Measurements from ENCODE around the gene LINGO3.

Gene LINGO3

DNA sequence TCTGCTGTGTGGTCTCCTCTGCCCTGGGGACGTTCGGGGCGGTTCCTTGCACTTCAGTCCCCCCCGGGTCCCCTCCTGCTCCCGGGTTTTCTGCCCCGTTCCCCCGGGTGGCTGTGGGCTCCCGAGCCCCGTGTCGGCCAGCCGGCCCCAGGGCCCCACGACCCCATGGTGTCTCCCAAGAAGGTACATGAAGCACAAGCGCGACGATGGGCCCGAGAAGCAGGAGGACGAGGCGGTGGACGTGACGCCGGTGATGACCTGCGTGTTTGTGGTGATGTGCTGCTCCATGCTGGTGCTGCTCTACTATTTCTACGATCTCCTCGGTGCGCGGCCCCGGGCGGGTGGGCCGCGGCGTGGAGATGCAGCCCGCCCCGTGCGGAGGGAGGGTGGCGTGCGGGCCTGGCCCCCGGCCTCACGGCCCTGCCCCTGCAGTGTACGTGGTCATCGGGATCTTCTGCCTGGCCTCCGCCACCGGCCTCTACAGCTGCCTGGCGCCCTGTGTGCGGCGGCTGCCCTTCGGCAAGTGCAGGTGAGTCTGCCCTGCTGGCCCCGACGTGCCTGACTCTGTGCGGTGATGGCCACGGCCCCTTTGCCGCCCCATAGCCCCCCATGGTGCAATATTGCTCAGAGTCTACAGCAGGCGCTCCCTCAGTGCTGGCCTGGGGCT is 31.8 kb upstream of the LINGO3 start:
- no peak for DNase-seq

DNA sequence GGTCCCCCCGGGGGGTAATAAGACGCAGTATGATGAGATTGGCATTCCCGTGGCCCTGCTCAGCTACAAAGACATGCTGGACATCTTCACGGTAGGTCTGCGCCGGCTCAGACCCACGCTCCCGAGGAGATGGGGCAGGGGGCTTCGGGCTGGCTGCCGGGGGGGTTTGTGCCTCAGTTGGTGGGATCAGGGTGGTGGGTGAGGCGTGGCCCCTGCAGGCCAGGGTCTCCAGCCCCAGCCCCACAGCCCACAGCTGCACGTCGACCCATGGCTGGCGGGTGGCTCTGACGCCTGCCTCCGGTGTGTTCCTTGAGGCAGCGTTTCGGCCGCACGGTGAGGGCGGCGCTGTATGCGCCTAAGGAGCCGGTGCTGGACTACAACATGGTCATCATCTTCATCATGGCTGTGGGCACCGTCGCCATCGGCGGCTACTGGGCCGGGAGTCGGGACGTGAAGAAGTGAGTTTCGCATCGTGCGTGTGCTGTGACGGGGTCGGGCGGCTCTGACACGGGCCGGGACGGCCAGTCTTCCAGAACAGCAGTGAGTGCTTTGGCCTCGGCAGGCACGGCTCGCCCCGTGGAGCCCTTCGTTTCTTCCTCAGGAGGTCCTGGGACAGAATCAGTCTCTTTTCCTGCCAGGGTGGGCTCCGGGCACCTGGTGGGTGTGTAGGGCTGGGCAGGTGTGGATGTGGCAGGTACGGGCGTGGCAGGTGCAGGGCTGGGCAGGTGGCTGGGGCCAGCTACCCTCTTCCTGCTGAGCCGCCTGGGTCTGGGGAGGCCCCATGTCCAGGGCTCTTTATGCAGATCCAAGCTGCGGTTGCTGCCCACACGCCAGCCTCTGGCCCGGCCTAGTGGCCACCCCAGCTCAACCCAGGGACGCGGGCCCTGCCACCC is 31.0 kb upstream of the LINGO3 start:
- DNase-seq: no peak

DNA sequence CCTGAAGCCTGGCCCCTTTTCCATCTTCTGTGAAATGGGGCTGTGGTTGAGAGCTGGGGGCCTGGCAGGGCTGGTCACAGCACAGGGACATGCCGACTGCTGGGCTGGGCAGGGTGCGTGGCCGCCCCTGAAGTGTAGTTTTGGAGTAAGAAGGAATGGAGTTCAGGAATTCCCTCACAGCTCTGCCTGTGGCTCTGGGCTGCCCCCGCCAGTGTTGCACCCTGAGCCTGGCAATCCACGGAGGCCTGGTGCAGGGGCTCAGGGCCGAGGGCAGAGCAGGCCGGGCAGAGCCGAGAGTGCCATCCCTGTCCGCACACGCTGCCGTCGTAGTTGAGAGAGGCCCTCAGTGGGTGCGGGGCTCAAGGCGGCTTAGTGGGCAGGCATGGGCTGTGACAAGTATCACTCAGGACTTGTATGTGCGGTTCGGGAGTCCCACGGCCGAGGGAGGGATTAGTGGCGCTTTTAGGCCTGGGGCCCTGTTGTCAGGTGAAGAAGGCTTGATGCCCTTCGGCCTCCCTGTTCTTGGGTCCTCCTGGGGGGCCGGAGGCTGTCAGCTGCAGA is 30.2 kb upstream of the LINGO3 start:
- no peak for DNase-seq

DNA sequence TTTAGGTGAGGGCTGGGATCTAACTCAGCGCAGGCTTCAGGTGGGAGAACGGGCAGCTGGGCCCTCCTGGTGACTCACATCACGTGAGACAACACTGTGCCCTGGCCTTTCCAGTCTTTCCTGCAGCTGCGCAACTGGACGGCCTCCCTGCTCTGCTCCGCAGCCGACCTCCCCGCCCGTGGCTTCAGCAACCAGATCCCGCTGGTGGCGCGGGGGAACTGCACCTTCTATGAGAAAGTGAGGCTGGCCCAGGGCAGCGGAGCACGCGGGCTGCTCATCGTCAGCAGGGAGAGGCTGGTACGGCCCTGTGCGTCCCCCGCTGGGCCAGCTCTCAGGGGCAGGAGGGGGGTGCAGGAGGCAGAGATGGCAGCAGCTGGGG is 29.4 kb upstream of the LINGO3 start:
- DNase-seq: no peak

DNA sequence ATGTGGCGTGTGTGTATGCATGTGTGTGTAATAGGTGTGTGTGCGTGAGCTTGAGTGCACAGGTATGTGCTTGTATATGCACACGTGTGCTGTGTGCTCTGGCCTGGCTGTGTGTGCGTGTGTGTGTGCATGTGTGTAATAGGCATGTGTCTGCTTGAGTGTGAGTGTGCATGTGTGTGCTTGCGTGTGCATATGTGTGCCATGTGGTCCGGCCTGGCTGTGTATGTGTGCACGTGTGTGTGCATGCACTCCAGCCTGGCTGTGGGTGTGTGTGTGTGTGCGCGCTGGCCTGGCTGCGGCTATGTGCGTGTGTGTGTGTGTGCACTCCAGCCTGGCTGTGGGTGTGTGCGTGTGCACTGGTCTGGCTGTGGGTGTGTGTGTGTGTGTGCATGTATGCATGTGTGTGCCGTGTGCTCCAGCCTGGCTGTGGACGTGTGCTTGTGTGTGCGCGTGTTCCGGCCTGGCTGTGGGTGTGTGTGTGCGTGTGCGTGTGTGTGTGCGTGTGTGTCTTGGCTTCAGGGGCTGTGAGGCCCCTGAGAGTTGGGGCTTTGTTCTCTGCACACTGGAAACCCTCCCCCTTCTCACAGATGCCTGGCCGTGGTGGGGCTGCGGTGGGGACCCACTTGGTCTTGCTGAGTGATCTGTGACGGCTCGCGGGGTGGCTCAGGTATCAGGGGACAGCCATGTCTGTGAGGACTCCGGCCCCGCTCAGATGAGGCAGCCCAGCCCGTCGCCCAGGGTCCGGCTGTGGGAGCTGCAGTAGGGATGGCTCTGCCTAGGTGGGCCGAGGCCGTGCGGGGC is 28.8 kb upstream of the LINGO3 start:
- no peak for DNase-seq

DNA sequence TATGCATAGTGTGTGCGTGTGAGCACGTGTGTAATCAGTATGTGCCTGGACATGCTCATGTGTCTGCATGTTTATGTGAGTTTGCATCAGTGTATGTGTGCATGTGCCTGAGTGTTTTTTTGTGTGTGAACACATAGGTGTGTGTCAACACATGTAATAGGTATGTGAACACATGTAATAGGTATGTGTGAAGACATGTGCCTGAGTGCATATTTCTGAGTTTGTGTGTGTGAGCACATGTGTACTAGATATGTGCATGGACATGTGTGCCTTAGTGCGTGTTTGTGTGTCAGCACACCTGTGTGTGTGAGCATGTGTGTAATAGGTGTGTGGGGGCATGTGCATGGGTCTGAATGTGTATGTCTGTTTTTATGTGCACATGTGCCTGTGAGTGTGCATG is 27.9 kb upstream of the LINGO3 start:
- DNase-seq: no peak

DNA sequence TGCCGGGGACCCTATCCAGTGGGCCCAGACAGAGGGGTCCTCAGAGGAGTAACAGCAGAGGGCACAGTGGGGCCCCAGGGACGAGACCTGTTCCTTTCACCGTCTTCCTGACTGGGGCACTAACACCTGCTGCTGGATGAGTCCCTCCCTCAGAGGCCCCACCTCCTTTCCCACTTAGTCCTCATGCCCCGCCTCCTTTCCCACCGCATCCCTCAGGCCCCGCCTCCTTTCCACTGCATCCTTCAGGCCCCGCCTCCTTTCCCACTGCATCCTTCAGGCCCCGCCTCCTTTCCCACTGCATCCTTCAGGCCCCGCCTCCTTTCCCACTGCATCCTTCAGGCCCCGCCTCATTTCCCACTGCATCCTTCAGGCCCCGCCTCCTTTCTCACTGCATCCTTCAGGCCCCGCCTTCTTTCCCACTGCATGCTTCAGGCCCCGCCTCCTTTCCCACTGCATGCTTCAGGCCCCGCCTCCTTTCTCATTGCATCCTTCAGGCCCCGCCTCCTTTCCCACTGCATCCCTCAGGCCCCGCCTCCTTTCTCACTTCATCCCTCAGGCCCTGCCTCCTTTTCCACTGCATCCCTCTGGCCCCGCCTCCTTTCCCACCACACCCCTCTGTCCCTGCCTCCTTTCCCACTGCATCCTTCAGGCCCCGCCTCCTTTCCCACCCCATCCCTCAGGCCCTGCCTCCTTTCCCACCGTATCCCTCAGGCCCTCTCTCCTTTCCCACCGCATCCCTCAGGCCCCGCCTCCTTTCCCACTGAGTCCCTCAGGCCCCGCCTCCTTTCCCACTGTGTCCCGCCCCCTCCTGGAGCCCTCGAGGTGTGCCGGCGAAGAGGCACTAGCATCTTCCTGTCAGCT is 27.3 kb upstream of the LINGO3 start:
- no peak for DNase-seq

DNA sequence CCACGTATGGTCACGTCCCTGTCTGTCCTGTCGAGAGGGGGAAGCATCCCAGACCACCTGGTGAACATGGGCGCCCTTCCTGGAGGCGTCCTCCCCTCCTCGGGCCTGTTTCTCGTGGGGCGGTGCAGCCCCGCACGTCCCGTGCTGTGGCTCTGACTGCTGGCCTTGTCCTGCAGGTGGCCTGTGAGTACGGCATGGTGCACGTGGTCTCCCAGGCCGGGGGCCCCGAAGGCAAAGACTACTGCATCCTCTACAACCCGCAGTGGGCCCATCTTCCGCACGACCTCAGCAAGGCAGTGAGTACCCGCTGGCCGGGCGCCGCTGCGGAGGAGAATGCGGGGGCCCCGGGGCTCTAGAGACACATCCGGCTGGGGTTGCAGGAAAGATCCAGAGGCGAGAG is 26.5 kb upstream of the LINGO3 start:
- no peak for DNase-seq

DNA sequence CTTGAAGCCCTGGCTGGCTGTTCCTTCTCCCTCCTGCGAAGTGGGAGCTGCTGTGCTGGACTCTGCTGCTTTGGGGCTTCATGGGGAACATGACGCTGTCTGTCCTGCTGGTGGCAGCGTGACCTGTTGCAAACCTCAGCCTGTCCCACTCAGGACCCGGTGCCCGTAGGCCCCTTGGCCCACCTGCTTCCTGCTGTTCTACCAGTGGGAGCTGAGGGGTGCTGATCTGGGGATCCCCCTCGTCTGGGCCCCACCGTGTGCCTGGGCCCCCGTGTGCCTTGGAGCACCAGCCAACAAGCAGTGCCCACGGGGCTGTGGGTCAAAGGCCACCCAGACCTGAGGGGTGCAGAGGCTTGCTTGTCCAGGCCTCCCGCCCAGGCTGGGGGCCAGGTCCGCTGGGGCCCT is 25.9 kb upstream of the LINGO3 start:
- DNase-seq: no peak

DNA sequence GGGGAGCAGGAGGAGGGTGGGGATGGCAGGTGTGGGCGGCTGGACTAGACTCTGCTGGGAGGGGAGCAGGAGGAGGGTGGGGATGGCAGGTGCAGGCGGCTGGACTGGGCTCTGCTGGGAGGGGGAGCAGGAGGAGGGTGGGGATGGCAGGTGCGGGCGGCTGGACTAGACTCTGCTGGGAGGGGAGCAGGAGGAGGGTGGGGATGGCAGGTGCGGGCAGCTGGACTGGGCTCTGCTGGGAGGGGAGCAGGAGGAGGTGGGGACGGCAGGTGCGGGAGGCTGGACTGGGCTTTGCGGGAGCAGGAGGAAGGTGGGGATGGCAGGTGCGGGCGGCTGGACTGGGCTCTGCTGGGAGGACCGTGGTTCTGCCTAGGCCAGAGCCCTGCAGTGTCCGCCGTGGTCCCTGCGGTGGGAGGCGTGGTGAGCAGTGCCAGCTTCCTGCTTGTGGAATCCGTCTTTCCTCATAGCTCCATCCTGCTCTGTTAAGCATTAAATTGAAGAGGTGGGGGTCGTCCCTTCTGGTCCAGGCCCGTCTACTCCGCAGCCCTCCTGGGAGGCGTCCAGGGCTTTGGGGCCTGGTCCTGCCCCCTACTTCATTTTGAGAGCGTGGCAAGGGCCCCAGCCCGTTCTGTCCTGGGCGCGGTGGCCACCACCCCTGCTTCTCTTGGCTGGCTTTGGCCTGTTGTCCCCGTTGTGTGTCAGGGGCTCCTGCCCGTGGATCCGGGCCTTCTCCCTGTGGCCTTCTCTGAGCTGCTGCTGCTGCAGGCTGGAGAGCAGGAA is 25.3 kb upstream of the LINGO3 start:
- DNase-seq: no peak

DNA sequence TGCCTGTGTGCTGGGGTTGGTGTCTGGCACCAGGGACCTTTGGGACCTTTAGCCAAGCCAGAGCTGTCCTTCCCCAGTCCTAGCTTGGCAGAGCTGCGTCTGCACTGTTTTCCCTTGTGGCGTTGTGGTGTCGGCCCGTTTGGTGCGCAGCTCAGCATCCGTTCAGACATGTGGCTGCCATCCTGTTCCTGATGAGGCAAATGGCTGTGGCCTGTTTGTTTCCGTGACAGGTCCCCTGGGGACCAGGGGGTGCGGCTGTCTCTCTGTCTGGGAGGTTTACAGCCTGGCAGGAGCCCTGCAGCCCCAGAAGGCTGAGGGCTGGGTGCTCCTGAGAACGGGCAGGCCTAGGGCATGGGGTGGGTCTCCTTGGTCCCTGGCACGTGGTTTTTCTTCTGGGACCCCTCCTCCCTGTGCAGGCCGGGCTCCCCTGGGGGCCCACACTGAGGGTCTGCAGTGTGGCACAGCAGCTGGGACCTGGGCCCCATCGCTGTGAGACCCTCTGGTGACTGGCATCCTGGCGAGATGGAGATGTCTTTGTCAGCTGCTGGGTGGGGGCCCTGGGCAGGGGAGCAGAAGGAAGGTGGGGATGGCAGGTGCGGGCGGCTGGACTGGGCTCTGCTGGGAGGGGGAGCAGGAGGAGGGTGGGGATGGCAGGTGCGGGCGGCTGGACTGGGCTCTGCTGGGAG is 24.5 kb upstream of the LINGO3 start:
- no peak for DNase-seq

DNA sequence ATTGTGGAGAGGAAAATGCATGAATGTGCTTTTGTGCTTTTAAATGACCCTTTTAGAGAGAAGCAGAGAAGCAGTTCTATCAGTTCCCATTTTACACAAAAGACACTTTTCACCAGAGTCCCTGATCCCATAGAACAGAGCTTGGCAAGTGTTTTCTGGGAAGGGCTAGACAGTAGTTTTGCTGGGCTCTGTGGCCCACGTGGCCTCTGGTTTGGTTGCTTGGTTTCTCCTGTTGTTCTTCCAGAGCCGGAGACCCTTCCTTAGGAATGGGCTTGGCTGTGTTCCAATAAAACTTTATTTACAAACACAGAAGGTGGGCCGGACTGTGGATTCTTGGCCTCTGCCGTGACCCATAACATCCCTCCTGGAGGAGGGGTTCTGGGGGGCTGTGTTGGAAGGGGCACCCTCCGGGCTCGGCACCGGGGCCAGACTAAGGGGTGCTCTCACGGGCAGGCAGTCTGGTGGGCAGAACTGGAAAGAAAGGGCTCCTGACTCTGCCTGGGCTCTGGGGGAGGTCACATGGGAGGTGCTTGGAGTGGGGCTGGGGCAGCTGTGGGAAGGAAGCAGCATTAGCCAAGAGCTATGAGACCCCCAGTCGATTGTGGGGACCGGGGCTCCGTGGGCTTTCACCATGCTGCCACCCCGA is 23.8 kb upstream of the LINGO3 start:
- no peak for DNase-seq

DNA sequence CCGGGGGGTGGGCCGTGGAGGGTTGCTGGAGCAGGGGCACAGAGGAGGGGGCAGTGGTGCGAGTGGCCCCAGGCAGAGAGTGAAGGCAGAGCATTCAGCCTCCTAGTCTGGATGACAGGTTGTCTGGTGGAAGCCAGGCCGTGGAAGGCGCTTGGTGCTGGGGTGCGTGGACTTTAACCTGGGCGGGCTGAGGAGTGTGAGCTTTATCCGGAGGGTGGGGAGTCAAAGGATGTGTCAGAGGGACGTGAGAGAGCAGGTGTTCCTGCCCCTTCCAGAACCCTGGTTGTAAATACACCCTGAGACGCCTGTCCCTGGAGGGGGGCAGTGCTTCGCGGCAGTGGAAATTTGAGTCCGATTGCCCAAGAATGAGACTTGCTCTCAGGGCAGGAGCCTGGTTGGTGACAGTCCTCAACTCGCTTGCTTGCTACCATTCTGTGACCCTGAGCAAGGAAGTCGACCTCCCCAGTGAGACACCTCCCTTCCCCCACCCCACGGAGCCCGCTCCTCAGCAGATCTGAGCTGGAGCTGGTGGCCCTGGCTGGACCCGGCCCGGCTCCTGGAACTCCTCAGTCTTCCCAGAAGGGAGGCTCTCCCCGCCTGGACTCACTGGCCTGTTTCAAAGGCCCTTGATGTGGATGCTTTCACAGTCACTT is 22.8 kb upstream of the LINGO3 start:
- DNase-seq: no peak

DNA sequence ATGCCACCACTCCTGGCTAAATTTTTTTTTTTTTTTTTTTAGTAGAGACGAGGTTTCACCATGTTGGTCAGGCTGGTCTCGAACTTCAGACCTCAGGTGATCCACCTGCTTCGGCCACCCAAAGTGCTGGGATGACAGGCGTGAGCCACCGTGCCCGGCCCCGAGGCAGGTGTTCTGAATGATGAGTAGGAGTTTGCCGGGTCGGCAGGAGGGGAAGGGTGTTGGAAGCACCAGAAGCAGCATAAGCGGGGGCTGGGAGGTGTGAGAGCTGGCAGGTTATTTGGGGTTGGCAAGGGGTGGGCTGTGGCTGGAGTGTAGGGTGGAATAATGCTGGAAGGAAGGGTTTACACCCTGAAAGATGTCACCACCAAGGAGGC is 22.3 kb upstream of the LINGO3 start:
- DNase-seq: no peak

DNA sequence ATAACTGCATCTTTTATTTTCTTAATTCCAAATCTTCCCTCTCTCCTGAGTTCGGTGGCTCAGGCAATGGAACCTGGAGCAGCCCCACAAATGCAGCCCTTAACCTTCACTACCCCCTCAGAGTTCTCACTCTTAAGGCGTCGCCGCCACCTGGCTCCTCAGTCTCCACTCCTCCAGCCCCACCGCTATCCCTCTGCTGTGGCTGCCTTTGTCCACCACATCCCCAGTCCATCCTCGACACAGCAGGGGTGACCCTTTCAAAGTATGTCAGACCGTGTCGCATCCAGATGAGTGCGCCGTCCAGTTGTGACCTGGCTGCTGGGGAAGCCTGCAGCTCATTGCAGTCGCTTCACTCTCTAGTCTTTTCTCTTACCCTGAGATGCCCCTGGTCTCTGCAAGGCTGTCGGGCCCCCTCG is 21.6 kb upstream of the LINGO3 start:
- no peak for DNase-seq

DNA sequence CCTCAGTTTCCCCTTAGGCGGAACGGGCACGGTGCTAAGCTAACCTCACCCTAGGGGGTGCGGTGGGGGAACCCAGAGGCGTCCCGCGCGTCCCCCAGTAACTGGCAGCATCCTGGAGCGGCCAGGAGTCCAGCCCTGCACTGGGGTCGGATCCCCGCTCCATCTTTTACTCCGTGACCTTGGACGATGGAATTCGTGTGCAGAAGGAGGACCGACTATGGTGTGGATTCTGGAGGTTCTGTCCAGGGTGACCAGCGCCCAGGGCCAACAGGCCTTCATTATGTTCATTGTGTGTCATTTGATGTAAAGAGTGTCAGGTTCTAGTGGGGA is 21.2 kb upstream of the LINGO3 start:
- DNase-seq: no peak

DNA sequence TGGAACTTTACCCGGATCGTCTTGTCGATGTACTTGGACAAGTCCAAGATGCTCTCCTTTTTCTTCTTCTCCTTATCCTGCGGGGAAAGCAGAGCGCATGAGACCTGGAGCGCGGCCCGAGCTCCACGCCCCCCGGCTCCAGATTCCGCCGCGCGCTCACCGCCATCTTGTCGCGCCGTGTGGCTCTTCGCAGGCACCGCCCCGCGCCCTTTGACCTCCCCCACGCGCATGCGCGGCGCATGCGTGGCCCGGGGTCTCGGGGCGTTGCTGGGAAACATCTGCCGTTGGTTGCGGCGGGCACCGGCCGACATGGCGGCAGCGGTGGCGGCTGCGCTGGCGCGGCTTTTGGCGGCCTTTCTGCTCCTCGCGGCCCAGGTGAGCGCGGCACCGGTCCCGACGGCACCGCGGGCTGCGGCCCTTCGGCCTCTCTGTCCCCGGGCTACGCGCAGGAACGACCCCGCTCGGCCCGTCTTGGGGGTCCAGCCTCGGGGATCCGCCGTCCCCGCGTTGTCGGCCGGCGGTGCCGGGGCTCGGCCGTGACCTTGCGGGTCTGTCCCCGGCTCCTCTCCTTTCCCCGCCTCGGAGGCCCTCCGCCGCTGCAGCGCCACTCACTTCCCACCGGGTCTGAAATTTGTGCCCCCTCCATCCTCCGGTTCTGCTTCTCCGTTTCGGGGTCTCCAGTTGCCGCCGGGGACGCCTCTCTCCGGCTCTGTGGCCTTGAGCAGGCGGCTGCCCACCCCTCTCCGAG is 20.6 kb upstream of the LINGO3 start, which contains the start of the genes LSM7 and SPPL2B:
Gene LSM7 (minus strand): TSS at position 186 of the 748 bp plus-strand sequence. CDS start 20 bp downstream, at position 166.
Gene SPPL2B (plus strand): TSS at position 284 of the 748 bp plus-strand sequence. CDS start 26 bp downstream, at position 310.
- no peak for DNase-seq

DNA sequence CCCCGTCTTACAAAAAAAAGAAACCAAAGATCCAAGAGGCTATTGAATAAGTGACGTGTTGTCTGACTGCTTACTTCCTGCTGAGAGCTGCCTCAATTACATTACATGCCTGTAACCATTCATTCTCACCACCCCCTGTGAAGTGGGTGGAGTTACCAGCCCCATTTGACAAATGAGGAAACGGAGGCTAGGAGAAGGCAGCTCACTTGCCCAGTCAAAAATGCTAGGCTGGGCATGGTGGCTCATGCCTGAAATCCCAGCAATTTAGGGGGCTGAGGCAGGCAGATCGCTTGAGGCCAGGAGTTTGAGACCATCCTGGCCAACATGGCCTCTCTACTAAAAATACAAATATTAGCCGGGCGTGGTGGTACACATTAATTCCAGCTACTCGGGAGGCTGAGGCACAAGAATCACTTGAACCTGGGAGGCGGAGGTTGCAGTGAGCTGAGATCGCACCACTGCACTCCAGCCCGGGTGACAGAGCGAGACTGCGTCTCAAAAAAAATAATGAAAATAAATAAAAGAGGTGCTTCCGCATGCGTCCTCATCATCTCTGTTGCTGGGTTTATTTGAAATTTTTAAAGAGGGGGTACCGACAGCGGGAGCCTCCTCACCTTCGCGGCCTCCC is 19.9 kb upstream of the LINGO3 start:
- no peak for DNase-seq

Data from cerebellar nuclear complex (tissue), 1 donor.